Neural progenitor cell (in vitro differentiated cells): Measurements from ENCODE around the gene PSMD3. TPM values are rescaled to one million over a fixed set of nuclear protein-coding genes. Genes with fewer than 3 reads are reported as not detected.

Experiments used
- DNase-seq: peaks from one replicate; pipeline ENCODE4 v3.0.0-alpha.2; 2016; ENCODE audit warnings: low spot score
- H2AFZ ChIP-seq: fragments of 200-600 bp; sonication (generic); replicated peaks from 2 replicates; pipeline ENCODE4 v1.6.1; 2016; ENCODE audit warnings: antibody characterized with exemption
- H3F3A ChIP-seq: fragments of 200-600 bp; sonication (generic); 2 replicates; pipeline ENCODE4 v1.6.1; 2016; ENCODE audit warnings: antibody characterized with exemption, low read depth
- H3K27ac ChIP-seq: fragments of 200-600 bp; sonication (generic); 2 replicates; pipeline ENCODE4 v1.5.1; 2016; ENCODE audit warnings: mild to moderate bottlenecking
- H3K27me3 ChIP-seq: fragments of 200-600 bp; sonication (generic); 2 replicates; pipeline ENCODE4 v1.6.1; 2016; ENCODE audit warnings: mild to moderate bottlenecking, moderate library complexity
- H3K36me3 ChIP-seq: fragments of 200-600 bp; sonication (generic); 2 replicates; pipeline ENCODE4 v1.5.1; 2016
- H3K4me1 ChIP-seq: fragments of 200-600 bp; sonication (generic); 2 replicates; pipeline ENCODE4 v1.6.1; 2016; ENCODE audit warnings: mixed run types
- H3K4me2 ChIP-seq: fragments of 200-600 bp; sonication (generic); 2 replicates; pipeline ENCODE4 v1.6.1; 2016
- H3K4me3 ChIP-seq: fragments of 200-600 bp; sonication (generic); 2 replicates; pipeline ENCODE4 v1.5.1; 2016
- H3K79me2 ChIP-seq: fragments of 200-600 bp; sonication (generic); 2 replicates; pipeline ENCODE4 v1.6.1; 2016; ENCODE audit warnings: low read depth
- H3K9ac ChIP-seq: fragments of 200-600 bp; sonication (generic); 2 replicates; pipeline ENCODE4 v1.6.1; 2016
- H3K9me3 ChIP-seq: fragments of 200-600 bp; sonication (generic); 2 replicates; pipeline ENCODE4 v1.5.1; 2016; ENCODE audit warnings: low read depth
- H4K20me1 ChIP-seq: fragments of 200-600 bp; sonication (generic); 2 replicates; pipeline ENCODE4 v1.6.1; 2016; ENCODE audit warnings: low read depth
- H3K27ac Mint-ChIP-seq: 3 replicates; pipeline ENCODE4 v1.8.0; 2021; ENCODE audit warnings: mixed read lengths
- H3K27me3 Mint-ChIP-seq: 2 replicates; pipeline ENCODE4 v1.8.0; 2022; ENCODE audit warnings: low read depth, mild to moderate bottlenecking, inconsistent platforms, moderate library complexity, mixed read lengths; ENCODE audit not compliant: insufficient read depth
- H3K36me3 Mint-ChIP-seq: 3 replicates; pipeline ENCODE4 v1.8.0; 2021; ENCODE audit warnings: mixed read lengths
- H3K4me1 Mint-ChIP-seq: 3 replicates; pipeline ENCODE4 v1.8.0; 2021; ENCODE audit warnings: mixed read lengths
- H3K4me3 Mint-ChIP-seq: 3 replicates; pipeline ENCODE4 v1.8.0; 2021; ENCODE audit warnings: mild to moderate bottlenecking, moderate library complexity, mixed read lengths
- H3K9me3 Mint-ChIP-seq: 3 replicates; pipeline ENCODE4 v1.8.0; 2020; ENCODE audit warnings: mixed read lengths
- CTCF ChIP-seq: fragments of 200-600 bp; sonication (generic); IDR thresholded peaks from 2 replicates; pipeline ENCODE4 v1.5.1; 2017; ENCODE audit warnings: antibody characterized with exemption, mild to moderate bottlenecking
- EZH2 ChIP-seq: fragments of 200-600 bp; sonication (generic); IDR thresholded peaks from 2 replicates; pipeline ENCODE4 v1.6.1; 2017; ENCODE audit warnings: antibody characterized with exemption, mild to moderate bottlenecking, moderate library complexity
- EZH2phosphoT487 ChIP-seq: fragments of 200-600 bp; sonication (generic); IDR thresholded peaks from 2 replicates; pipeline ENCODE4 v1.6.1; 2017; ENCODE audit warnings: antibody characterized with exemption
- microRNA-seq: library from miRNA; unstranded; fragments of <30 nt; microRNA quantifications from one replicate; pipeline ENCODE4, GENCODE V29; 2016
- small RNA-seq: library from RNA; depleted of rRNA; stranded (forward); fragments of <200 nt; gene quantifications from one replicate; pipeline ENCODE3, GENCODE V24; 2015
- total RNA-seq: library from RNA; depleted of rRNA; stranded (reverse); fragments of >200 nt; gene quantifications from 2 replicates; pipeline ENCODE4 v1.2.3, GENCODE V29; 2015; ENCODE audit warnings: low replicate concordance

The PSMD3 gene
- total RNA-seq, 1 donor from 2014 or later: 71.6 TPM

DNA sequence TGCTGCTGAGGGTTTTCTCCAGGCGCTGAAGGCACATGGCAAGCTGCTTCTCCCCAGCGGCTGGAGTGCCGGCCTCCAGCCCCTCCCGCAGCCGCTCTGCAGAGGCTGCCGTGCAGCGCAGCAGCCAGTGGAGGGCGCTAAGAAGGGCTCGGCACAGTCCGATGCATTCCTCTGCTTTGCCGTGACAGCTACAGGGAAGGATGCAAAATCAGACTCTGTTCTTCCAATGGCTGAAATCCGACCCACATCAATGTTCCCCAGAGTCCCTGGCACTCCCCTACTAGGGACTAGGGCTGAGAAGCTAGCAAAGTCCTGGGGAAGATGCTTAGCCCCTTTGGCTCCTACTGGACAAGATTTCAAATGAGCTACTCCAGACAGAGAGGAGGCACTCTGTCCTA, 54.6 kb downstream of the PSMD3 start:
- DNase-seq: peak; percentile 88
- Mint-ChIP-seq H3K4me1 (peaks cover 14% of the 10 kb centered on the region), H3K27ac (no peak overlapping the region), H3K4me3 (peak overlapping the region; percentile 25), H3K27me3 (peaks cover 5% of the 10 kb centered on the region), H3K9me3 (no peaks in the 10 kb centered on the region), H3K36me3 (peaks cover 19% of the 10 kb centered on the region)
- H2AFZ ChIP-seq: no peak overlapping the region
- H3K4me2 ChIP-seq: no peak overlapping the region
- no peak overlapping the region for H3K4me3 ChIP-seq
- peaks cover 5% of the 10 kb centered on the region for H3F3A ChIP-seq
- no peaks in the 10 kb centered on the region for H3K9me3 ChIP-seq
- no peak overlapping the region for H3K9ac ChIP-seq
- H3K27me3 ChIP-seq: no peaks in the 10 kb centered on the region
- no peaks in the 10 kb centered on the region for H3K36me3 ChIP-seq
- H4K20me1 ChIP-seq: peaks cover 9% of the 10 kb centered on the region
- TF ChIP-seq CTCF (peak; percentile 92), EZH2 (no peak)
- no peaks in the 10 kb centered on the region for H3K79me2 ChIP-seq
- H3K4me1 ChIP-seq: no peaks in the 10 kb centered on the region
- no peak overlapping the region for H3K27ac ChIP-seq

- Histone ChIP-seq H3F3A (peaks cover 5% of the 10 kb centered on the region), H3K27me3 (no peaks in the 10 kb centered on the region), H2AFZ (no peak overlapping the region), H3K79me2 (no peaks in the 10 kb centered on the region), H3K27ac (no peak overlapping the region), H3K9ac (no peak overlapping the region), H3K4me3 (no peak overlapping the region), H3K9me3 (no peaks in the 10 kb centered on the region), H3K36me3 (no peaks in the 10 kb centered on the region), H4K20me1 (peaks cover 9% of the 10 kb centered on the region), H3K4me1 (no peaks in the 10 kb centered on the region), H3K4me2 (no peak overlapping the region)
- Mint-ChIP-seq H3K4me3 (no peak overlapping the region), H3K36me3 (peaks cover 8% of the 10 kb centered on the region), H3K27ac (peak overlapping the region; percentile 18), H3K4me1 (peaks cover 14% of the 10 kb centered on the region), H3K9me3 (no peaks in the 10 kb centered on the region), H3K27me3 (peaks cover 4% of the 10 kb centered on the region)
- TF ChIP-seq CTCF (peak; percentile 65), EZH2phosphoT487 (no peak), EZH2 (no peak)
- DNase-seq: peak; percentile 67
These were observed 58.4 kb downstream of the PSMD3 start for GRCh38 chr17:40038882-40039513.

DNA sequence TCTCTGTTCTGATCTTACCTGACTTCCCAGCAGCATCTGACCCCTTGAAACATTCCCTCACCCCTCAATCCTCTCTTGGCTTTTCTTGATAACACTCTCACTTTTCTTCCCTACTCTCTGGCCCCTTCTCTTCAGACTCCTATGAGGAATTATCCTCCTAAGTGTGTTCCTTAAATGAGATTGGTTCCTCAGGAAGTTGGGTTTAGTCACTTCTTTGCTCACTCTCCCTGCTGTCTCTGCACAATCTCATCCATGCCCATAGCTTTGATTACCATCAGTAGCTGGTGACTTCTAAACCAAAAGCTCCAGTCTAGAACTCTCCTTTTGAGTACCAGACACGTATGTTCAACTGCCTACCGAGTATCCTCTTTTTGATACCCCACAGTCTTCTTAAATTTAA, 60.6 kb downstream of the PSMD3 start:
- Histone ChIP-seq H3K4me1 (no peaks in the 10 kb centered on the region), H3K9me3 (no peaks in the 10 kb centered on the region), H3F3A (peaks cover 5% of the 10 kb centered on the region), H3K27ac (no peak overlapping the region), H3K27me3 (no peaks in the 10 kb centered on the region), H3K9ac (no peak overlapping the region), H3K36me3 (no peaks in the 10 kb centered on the region), H3K4me2 (no peak overlapping the region), H3K4me3 (no peak overlapping the region), H4K20me1 (no peaks in the 10 kb centered on the region), H2AFZ (no peak overlapping the region), H3K79me2 (no peaks in the 10 kb centered on the region)
- Mint-ChIP-seq H3K9me3 (no peaks in the 10 kb centered on the region), H3K36me3 (peaks cover 2% of the 10 kb centered on the region), H3K4me3 (no peak overlapping the region), H3K4me1 (peaks cover 10% of the 10 kb centered on the region), H3K27me3 (peaks cover 6% of the 10 kb centered on the region), H3K27ac (no peak overlapping the region)
- TF ChIP-seq CTCF: no peak
- no peak for TF ChIP-seq EZH2
- no peak for TF ChIP-seq EZH2phosphoT487
- DNase-seq: no peak

Small RNAs within 50 kb of the gene (microRNA-seq; reads per million reads assigned to microRNA genes)
- gene MIR6884: 0.54 reads per million

Small RNAs within 50 kb of the gene (small RNA-seq; reads per million reads assigned to genes)
- gene SNORD124: 446 reads per million, percentile 99 among the genes with 10 or more reads in this experiment

Other genes starting within 250 kb of the PSMD3 start
- 6.0 and 8.0 TPM in 2 replicates for gene GRB7, start 242.9 kb upstream of the PSMD3 start, total RNA-seq
- under 0.01 TPM in 1 of 2 replicates, not detected in the other for gene IKZF3, start 116.5 kb upstream of the PSMD3 start, total RNA-seq
- gene ZPBP2, start 112.6 kb upstream of the PSMD3 start, total RNA-seq: not detected in 2 replicates
- 15.2 and 20.2 TPM in 2 replicates for gene GSDMB, start 62.2 kb upstream of the PSMD3 start, total RNA-seq
- gene ORMDL3, start 53.2 kb upstream of the PSMD3 start, total RNA-seq: 29.3 and 47.1 TPM in 2 replicates
- gene LRRC3C, start 53.1 kb upstream of the PSMD3 start, total RNA-seq: not detected in 2 replicates
- gene GSDMA, start 17.8 kb upstream of the PSMD3 start, total RNA-seq: 0.09 TPM in 1 of 2 replicates, not detected in the other
- not detected in 2 replicates for gene CSF3, start 34.6 kb downstream of the PSMD3 start, total RNA-seq
- gene MED24, start 73.6 kb downstream of the PSMD3 start, total RNA-seq: 64.3 and 109 TPM in 2 replicates
- gene THRA, start 82.2 kb downstream of the PSMD3 start, total RNA-seq: 14.5 and 20.8 TPM in 2 replicates
- gene NR1D1, start 119.8 kb downstream of the PSMD3 start, total RNA-seq: 0.24 and 0.87 TPM in 2 replicates
- 144 and 190 TPM in 2 replicates for gene MSL1, start 141.2 kb downstream of the PSMD3 start, total RNA-seq
- 64.0 and 68.9 TPM in 2 replicates for gene CASC3, start 159.7 kb downstream of the PSMD3 start, total RNA-seq
- gene RAPGEFL1, start 196.7 kb downstream of the PSMD3 start, total RNA-seq: 6.8 and 8.3 TPM in 2 replicates
- gene WIPF2, start 238.5 kb downstream of the PSMD3 start, total RNA-seq: 6.8 and 9.3 TPM in 2 replicates